CD4-positive, alpha-beta T cell (primary cell): ENCODE measurements around the gene PEBP1. TPM values are rescaled to one million over a fixed set of nuclear protein-coding genes. Genes with fewer than 3 reads are reported as not detected.

Experiments used
- ATAC-seq: fragments of 200-7000 bp; cut with Tn5 transposase; one replicate; pipeline ENCODE4 v1.10.0; 2022; ENCODE audit warnings: mild to moderate bottlenecking; ENCODE audit not compliant: poor library complexity
- CTCF ChIA-PET: fragments of 350-600 bp; sonication (Branson Sonifier 250); formaldehyde crosslinking; loops from one replicate; lab custom pipeline; 2021; ENCODE audit warnings: antibody characterized with exemption, inconsistent platforms; lab: Charles Lee
- POLR2A ChIA-PET: fragments of 350-600 bp; sonication (Branson Sonifier 250); formaldehyde crosslinking; loops from one replicate; lab custom pipeline; 2021; ENCODE audit warnings: antibody characterized with exemption, inconsistent platforms; lab: Charles Lee
- DNase-seq, 14 experiments: peaks; one replicate each; pipeline ENCODE4 v3.0.0-alpha.2; 2013 to 2020; ENCODE audit warnings: mixed read lengths in 2 of 14
- H3K27ac ChIP-seq, 2 donors: one replicate each; pipeline versions ENCODE4 v1.5.1 to v1.7.0; 2013; ENCODE audit warnings: low read length in 2 of 2, low read depth in 1 of 2, mild to moderate bottlenecking in 1 of 2
- H3K27me3 ChIP-seq, 2 experiments: 1 replicate in 1 of 2; 2 replicates in 1 of 2; pipeline versions ENCODE4 v1.6.1 to v1.7.0; 2013; ENCODE audit warnings: low read length in 2 of 2, control low read depth in 1 of 2, mild to moderate bottlenecking in 1 of 2, moderate library complexity in 1 of 2; ENCODE audit not compliant: insufficient read depth in 2 of 2, control insufficient read depth in 1 of 2
- H3K36me3 ChIP-seq: one replicate; pipeline ENCODE4 v1.6.1; 2013; ENCODE audit warnings: low read length, control low read depth; ENCODE audit not compliant: insufficient read depth
- H3K4me1 ChIP-seq: one replicate; pipeline ENCODE4 v1.6.1; 2013; ENCODE audit warnings: low read length, control low read depth; ENCODE audit not compliant: insufficient read depth
- H3K4me3 ChIP-seq: one replicate; pipeline ENCODE4 v1.5.1; 2013; ENCODE audit warnings: mild to moderate bottlenecking, low read length, moderate library complexity
- H3K9me3 ChIP-seq, 2 experiments: 1 replicate in 1 of 2; 2 replicates in 1 of 2; pipeline versions ENCODE4 v1.6.1 to v1.7.0; 2013; ENCODE audit warnings: low read length in 2 of 2, mild to moderate bottlenecking in 2 of 2, control low read depth in 1 of 2, moderate library complexity in 1 of 2; ENCODE audit not compliant: control insufficient read depth in 1 of 2, insufficient read depth in 1 of 2
- H3K27ac Mint-ChIP-seq: one replicate; pipeline ENCODE4 v1.8.0; 2020; ENCODE audit warnings: mixed read lengths
- H3K27me3 Mint-ChIP-seq: one replicate; pipeline ENCODE4 v1.8.0; 2021; ENCODE audit warnings: mixed read lengths
- H3K36me3 Mint-ChIP-seq: one replicate; pipeline ENCODE4 v1.8.0; 2021; ENCODE audit warnings: low read depth, mixed read lengths
- H3K4me1 Mint-ChIP-seq: one replicate; pipeline ENCODE4 v1.8.0; 2021; ENCODE audit warnings: low read depth, mixed read lengths
- H3K4me3 Mint-ChIP-seq: one replicate; pipeline ENCODE4 v1.8.0; 2020; ENCODE audit warnings: mild to moderate bottlenecking, mixed read lengths
- H3K9me3 Mint-ChIP-seq: one replicate; pipeline ENCODE4 v1.8.0; 2020; ENCODE audit warnings: mixed read lengths
- CTCF ChIP-seq: fragments of 200-600 bp; IDR thresholded peaks from one replicate; pipeline ENCODE4 v1.8.0; 2022; ENCODE audit warnings: antibody characterized with exemption, mild to moderate bottlenecking
- intact Hi-C, 2 experiments: fragments of 100-400 bp; cut with DNase I in 1 of 2; cut with micrococcal nuclease in 1 of 2; formaldehyde crosslinking; loops; one replicate each; pipeline versions ENCODE4 v1.15.1 to v1.9.0; 2023 to 2025; cut with DNase I, micrococcal nuclease
- total RNA-seq, 174 experiments: library from RNA in 2 of 174; stranded (reverse) in 2 of 174; gene quantifications; one replicate each; pipeline ENCODE4 v1.2.3 and lab custom pipeline; 2021 to 2026

The PEBP1 gene
- total RNA-seq, 2 experiments from 2014 or later = 116 to 119 TPM

- DNase-seq (no peak), ATAC-seq (no peak)
- CTCF ChIA-PET = no interaction called here
- Histone ChIP-seq H3K4me3 (no peak overlapping the region), H3K27me3 (no peaks in the 10 kb centered on the region), H3K4me1 (peaks cover 6% of the 10 kb centered on the region), H3K36me3 (no peaks in the 10 kb centered on the region), H3K9me3 (no peaks in the 10 kb centered on the region), H3K27ac (no peak overlapping the region)
- Mint-ChIP-seq H3K36me3 (no peaks in the 10 kb centered on the region), H3K27me3 (no peaks in the 10 kb centered on the region), H3K4me3 (no peak overlapping the region), H3K9me3 (no peaks in the 10 kb centered on the region), H3K27ac (no peak overlapping the region), H3K4me1 (peaks cover 11% of the 10 kb centered on the region)
- intact Hi-C loops = loop anchor here (5.0 to 10.0 kb wide), 4 partner anchors 105 to 1420 kb away; partner anchors contain the start of genes RFC5 (in 1 of the 2) and SUDS3 (in 1 of the 2)
- POLR2A ChIA-PET = interaction anchor here (1.3 kb wide), 2 partner anchors 61 to 250 kb away, joined by 3 to 4 read pairs; partner anchors contain the start of genes TAOK3 and WSB2
- TF ChIP-seq CTCF = no peak
These were observed 13.7 kb upstream of the PEBP1 start for GRCh38 chr12:118122264-118122663.

GRCh38 chr12:118124333-118124874 is 11.5 kb upstream of the PEBP1 start:
- CTCF ChIA-PET = interaction anchor here (0.7 to 1.2 kb wide), 2 partner anchors 60 to 252 kb away, joined by 3 to 4 read pairs; partner anchors contain the start of gene SUDS3
- H3K4me3 Mint-ChIP-seq = no peak overlapping the region
- Histone ChIP-seq H3K27ac (no peak overlapping the region), H3K27me3 (no peaks in the 10 kb centered on the region), H3K4me1 (peaks cover 6% of the 10 kb centered on the region), H3K9me3 (no peaks in the 10 kb centered on the region), H3K4me3 (no peak overlapping the region), H3K36me3 (no peaks in the 10 kb centered on the region)
- ATAC-seq (no peak), DNase-seq (no peak)
- H3K4me1 Mint-ChIP-seq = peaks cover 11% of the 10 kb centered on the region
- H3K27me3 Mint-ChIP-seq = no peaks in the 10 kb centered on the region
- no peak for TF ChIP-seq CTCF
- H3K9me3 Mint-ChIP-seq = no peaks in the 10 kb centered on the region
- intact Hi-C loops = loop anchor here (5.0 to 10.0 kb wide), 4 partner anchors 107 to 1418 kb away; partner anchors contain the start of genes RFC5 (in 1 of the 2) and SUDS3 (in 1 of the 2)
- POLR2A ChIA-PET = no interaction called here
- no peaks in the 10 kb centered on the region for H3K36me3 Mint-ChIP-seq
- no peak overlapping the region for H3K27ac Mint-ChIP-seq

- Mint-ChIP-seq H3K4me1 (peaks cover 5% of the 10 kb centered on the region), H3K27ac (no peak overlapping the region), H3K9me3 (no peaks in the 10 kb centered on the region), H3K4me3 (no peak overlapping the region), H3K27me3 (no peaks in the 10 kb centered on the region), H3K36me3 (no peaks in the 10 kb centered on the region)
- no peak for DNase-seq
- intact Hi-C loops = loop anchor here in 1 of 2 experiments (10.0 kb wide), 1 partner anchor 251 kb away; no protein-coding TSS in a partner anchor
- ChIA-PET CTCF (no interaction called here), POLR2A (no interaction called here)
- no peak for ATAC-seq
- no peak overlapping the region for H3K27ac ChIP-seq
- H3K4me3 ChIP-seq = no peak overlapping the region
- no peaks in the 10 kb centered on the region for H3K9me3 ChIP-seq
- TF ChIP-seq CTCF = no peak
- peaks cover 4% of the 10 kb centered on the region for H3K4me1 ChIP-seq
- H3K36me3 ChIP-seq = no peaks in the 10 kb centered on the region
- no peaks in the 10 kb centered on the region for H3K27me3 ChIP-seq
These were observed 10.2 kb upstream of the PEBP1 start for GRCh38 chr12:118125743-118126118.
